Measurements from ENCODE around the gene CYFIP1. TPM values are rescaled to one million over a fixed set of nuclear protein-coding genes. Genes with fewer than 3 reads are reported as not detected.

The CYFIP1 gene
- total RNA-seq, result 53.5 and 63.7 TPM in 2 replicates

GRCh38 chr15:22980189-22981050, at the start of gene CYFIP1:
TSS of gene CYFIP1 (minus strand) at chr15:22980368. CDS start at chr15:22947285, 33,083 bp downstream.

GRCh38 chr15:22838292-22839042, 141.7 kb downstream of the CYFIP1 start, which contains the start of gene NIPA2:
TSS of gene NIPA2 (plus strand) at chr15:22838666. CDS start at chr15:22851732, 13,066 bp downstream.

Other genes starting within 250 kb of the CYFIP1 start
- gene NIPA1, start 193.7 kb downstream of the CYFIP1 start, total RNA-seq, result 2.0 and 3.4 TPM in 2 replicates
- gene NIPA2, start 141.7 kb downstream of the CYFIP1 start, total RNA-seq, result 31.0 and 49.6 TPM in 2 replicates
- gene TUBGCP5, start 59.2 kb upstream of the CYFIP1 start, total RNA-seq, result 10.5 and 15.4 TPM in 2 replicates
- gene GOLGA6L1, start 156.5 kb upstream of the CYFIP1 start, total RNA-seq, result not detected in 2 replicates